GM12874 (cell line): ENCODE results near the gene PGA5.

Experiments
- TF ChIP-seq, protein P1 (sequence below): IDR thresholded peaks from 2 replicates; pipeline ENCODE4 v1.5.1; 2011; ENCODE audit warnings: low read depth, mild to moderate bottlenecking, control low read depth, low read length, moderate library complexity; ENCODE audit not compliant: insufficient read depth

Gene PGA5

GRCh38 chr11:61279934-61280659 is 39.1 kb downstream of the PGA5 start:
- TF ChIP-seq, protein P1, sequence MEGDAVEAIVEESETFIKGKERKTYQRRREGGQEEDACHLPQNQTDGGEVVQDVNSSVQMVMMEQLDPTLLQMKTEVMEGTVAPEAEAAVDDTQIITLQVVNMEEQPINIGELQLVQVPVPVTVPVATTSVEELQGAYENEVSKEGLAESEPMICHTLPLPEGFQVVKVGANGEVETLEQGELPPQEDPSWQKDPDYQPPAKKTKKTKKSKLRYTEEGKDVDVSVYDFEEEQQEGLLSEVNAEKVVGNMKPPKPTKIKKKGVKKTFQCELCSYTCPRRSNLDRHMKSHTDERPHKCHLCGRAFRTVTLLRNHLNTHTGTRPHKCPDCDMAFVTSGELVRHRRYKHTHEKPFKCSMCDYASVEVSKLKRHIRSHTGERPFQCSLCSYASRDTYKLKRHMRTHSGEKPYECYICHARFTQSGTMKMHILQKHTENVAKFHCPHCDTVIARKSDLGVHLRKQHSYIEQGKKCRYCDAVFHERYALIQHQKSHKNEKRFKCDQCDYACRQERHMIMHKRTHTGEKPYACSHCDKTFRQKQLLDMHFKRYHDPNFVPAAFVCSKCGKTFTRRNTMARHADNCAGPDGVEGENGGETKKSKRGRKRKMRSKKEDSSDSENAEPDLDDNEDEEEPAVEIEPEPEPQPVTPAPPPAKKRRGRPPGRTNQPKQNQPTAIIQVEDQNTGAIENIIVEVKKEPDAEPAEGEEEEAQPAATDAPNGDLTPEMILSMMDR, result no peak

DNA sequence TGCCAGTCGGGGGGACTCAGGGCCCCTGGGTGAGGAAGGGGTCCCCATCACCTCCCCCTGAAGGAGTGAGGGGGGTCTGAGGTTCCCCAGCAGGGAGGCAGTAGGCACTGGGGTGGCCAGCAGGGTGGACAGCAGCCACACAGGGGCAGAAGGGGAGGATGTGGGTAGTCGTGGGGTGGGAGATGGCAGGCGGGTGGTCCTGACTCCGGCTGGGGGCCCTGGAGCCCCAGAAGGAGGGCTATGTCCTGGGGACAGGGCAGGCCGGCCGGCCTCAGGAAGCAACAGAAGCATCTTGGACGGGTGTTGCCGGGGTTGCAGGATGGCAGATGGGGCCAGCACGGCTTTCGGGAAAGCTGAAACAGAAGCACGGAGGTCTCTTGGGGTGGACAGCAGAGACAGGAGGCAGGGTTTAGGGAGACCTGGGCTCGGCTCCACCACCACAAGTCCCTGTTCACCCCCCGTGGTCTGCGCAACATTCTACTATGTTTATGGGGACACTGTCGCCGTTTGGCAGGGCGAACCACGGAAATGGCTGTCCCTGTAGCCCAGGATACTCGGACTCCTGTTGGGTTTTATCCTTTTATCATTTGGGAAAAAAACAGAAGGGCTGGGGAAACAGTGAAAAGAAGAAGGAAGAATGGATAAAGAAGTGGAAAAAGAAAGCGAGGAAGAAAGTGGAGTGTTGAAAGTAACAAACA is 40.1 kb downstream of the PGA5 start:
- TF ChIP-seq, protein P1, result no peak

GRCh38 chr11:61281581-61282250 is 40.7 kb downstream of the PGA5 start:
- TF ChIP-seq, protein P1, result no peak

- TF ChIP-seq, protein P1, result no peak
Measured at GRCh38 chr11:61283613-61284012, 42.6 kb downstream of the PGA5 start.

- TF ChIP-seq, protein P1, result no peak
Measured at GRCh38 chr11:61287338-61287977, 46.5 kb downstream of the PGA5 start.

- TF ChIP-seq, protein P1, result peak; percentile 38; the same call in 1 of the 2 replicates
Measured at GRCh38 chr11:61290905-61291690, 50.1 kb downstream of the PGA5 start.
